Tibial nerve (tissue), 4 donors: Measurements from ENCODE around the gene MYRIP. TPM values are rescaled to one million over a fixed set of nuclear protein-coding genes. Genes with fewer than 3 reads are reported as not detected.
"Not testable (repeated sequence)": the region's sequence is repeated elsewhere in the genome, so short reads cannot be mapped to it uniquely, and the experiment has no call there.

Experiments
- DNase-seq, 2 donors: peaks; one replicate each; pipeline ENCODE4 v3.0.0-alpha.2; 2019; ENCODE audit warnings: low spot score in 2 of 2
- H3K27ac ChIP-seq, 4 donors: fragments of 200-600 bp; sonication (generic) in 3 of 4; one replicate each; pipeline ENCODE4 v1.5.1; 2017 to 2019; ENCODE audit warnings: mild to moderate bottlenecking in 1 of 4
- H3K27me3 ChIP-seq, 2 donors: fragments of 200-600 bp; sonication (generic) in 1 of 2; one replicate each; pipeline versions ENCODE4 v1.5.1 to v1.6.0; 2017 to 2019
- H3K36me3 ChIP-seq, 3 donors: fragments of 200-600 bp; sonication (generic); one replicate each; pipeline ENCODE4 v1.5.1; 2018 to 2019
- H3K4me1 ChIP-seq, 4 donors: fragments of 200-600 bp; sonication (generic) in 3 of 4; one replicate each; pipeline ENCODE4 v1.5.1; 2017 to 2019
- H3K4me3 ChIP-seq, 4 donors: fragments of 200-600 bp; sonication (generic) in 3 of 4; one replicate each; pipeline ENCODE4 v1.5.1; 2017 to 2019; ENCODE audit warnings: mild to moderate bottlenecking in 1 of 4, moderate library complexity in 1 of 4
- H3K9me3 ChIP-seq, 4 donors: fragments of 200-600 bp; sonication (generic) in 3 of 4; one replicate each; pipeline ENCODE4 v1.5.1; 2017 to 2019
- EP300 ChIP-seq, 2 donors: sonication (generic); formaldehyde crosslinking; IDR thresholded peaks; one replicate each; pipeline ENCODE4 v1.6.1; 2017; ENCODE audit warnings: antibody characterized with exemption in 2 of 2, mild to moderate bottlenecking in 1 of 2
- POLR2A ChIP-seq, 2 donors: fragments of 450-650 bp; IDR thresholded peaks; one replicate each; pipeline ENCODE4 v1.6.1; 2017; ENCODE audit warnings: antibody characterized with exemption in 2 of 2, mild to moderate bottlenecking in 2 of 2, moderate library complexity in 2 of 2
- WGBS, 2 donors: methylation state at CpG; one replicate each; pipeline ENCODE4 v1.1.5; 2018; 5-methylcytosine and 5-hydroxymethylcytosine counted together
- total RNA-seq, 4 donors: library from RNA; depleted of rRNA; stranded (reverse); fragments of >200 nt; gene quantifications; one replicate each; pipeline ENCODE4 v1.1.0, GENCODE V29; 2016
- TF ChIP-seq, protein P1 (sequence below), 5 experiments: fragments of 200-600 bp in 3 of 5; fragments of 450-650 bp in 2 of 5; sonication (generic) in 3 of 5; IDR thresholded peaks; one replicate each; pipeline ENCODE4 v1.5.1; 2016 to 2019; ENCODE audit warnings: antibody characterized with exemption in 5 of 5, mild to moderate bottlenecking in 3 of 5, moderate library complexity in 2 of 5

MYRIP gene
- total RNA-seq, 4 donors from 2014 or later: 2.9 to 12.0 (median 9.9) TPM

DNA sequence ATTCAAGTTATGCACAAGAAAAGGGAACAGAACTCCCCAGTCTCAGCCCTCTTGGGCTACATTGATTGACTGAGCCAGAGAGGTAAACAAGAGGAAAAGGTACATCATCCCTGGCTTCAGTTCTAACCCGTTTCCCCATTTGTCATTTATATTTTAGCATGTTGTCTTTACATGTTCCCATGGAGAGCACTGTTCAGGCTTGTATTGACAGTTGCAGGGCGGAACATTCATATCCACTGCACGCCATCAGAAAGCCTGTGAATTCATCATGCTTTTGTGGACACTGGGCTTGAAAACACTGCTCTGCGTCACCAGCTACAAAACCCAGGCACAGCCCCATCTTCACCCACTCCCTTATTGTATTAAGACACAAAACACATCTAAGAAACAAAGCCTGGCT lies 259.2 kb downstream of the MYRIP start:
- no peak for DNase-seq
- 84 to 89% methylated on average over 4 of the region's 4 CpGs for WGBS, 2 donors
- TF ChIP-seq POLR2A (IDR thresholded peaks at IDR 0.05) (no peak), EP300 (IDR thresholded peaks at IDR 0.05) (no peak)
- TF ChIP-seq, protein P1, sequence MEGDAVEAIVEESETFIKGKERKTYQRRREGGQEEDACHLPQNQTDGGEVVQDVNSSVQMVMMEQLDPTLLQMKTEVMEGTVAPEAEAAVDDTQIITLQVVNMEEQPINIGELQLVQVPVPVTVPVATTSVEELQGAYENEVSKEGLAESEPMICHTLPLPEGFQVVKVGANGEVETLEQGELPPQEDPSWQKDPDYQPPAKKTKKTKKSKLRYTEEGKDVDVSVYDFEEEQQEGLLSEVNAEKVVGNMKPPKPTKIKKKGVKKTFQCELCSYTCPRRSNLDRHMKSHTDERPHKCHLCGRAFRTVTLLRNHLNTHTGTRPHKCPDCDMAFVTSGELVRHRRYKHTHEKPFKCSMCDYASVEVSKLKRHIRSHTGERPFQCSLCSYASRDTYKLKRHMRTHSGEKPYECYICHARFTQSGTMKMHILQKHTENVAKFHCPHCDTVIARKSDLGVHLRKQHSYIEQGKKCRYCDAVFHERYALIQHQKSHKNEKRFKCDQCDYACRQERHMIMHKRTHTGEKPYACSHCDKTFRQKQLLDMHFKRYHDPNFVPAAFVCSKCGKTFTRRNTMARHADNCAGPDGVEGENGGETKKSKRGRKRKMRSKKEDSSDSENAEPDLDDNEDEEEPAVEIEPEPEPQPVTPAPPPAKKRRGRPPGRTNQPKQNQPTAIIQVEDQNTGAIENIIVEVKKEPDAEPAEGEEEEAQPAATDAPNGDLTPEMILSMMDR (IDR thresholded peaks at IDR 0.05): no peak
- Histone ChIP-seq H3K27me3 (no peaks in the 10 kb centered on the region), H3K4me3 (no peak overlapping the region), H3K4me1 (no peaks in the 10 kb centered on the region), H3K36me3 (no peaks in the 10 kb centered on the region), H3K27ac (no peak overlapping the region), H3K9me3 (no peaks in the 10 kb centered on the region)

DNA sequence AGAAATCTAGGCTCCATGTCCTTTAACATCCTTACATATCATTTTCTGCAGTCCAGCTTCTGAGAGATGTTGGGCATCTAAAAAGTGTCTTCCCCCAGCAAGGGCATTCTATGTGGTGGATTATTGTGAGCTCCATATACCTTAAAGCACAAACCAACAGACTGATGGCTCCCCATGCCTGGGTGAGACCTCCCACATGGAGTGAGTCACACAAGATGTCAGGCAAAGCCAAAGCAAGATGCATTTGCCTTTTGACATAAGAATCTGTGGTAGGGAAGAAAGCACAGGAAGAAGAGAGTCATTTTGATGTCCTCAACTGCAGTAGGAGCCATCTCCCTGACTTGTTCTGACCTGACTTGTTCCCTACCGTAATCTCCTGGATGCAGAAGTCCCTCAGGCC lies 261.4 kb downstream of the MYRIP start:
- 100% methylated on average over 1 of the region's 1 CpG for WGBS, 2 donors
- no peaks in the 10 kb centered on the region for H3K36me3 ChIP-seq
- no peak overlapping the region for H3K4me3 ChIP-seq
- H3K27ac ChIP-seq: no peak overlapping the region
- H3K9me3 ChIP-seq: no peaks in the 10 kb centered on the region
- no peak for DNase-seq
- TF ChIP-seq EP300 (IDR thresholded peaks at IDR 0.05): no peak
- TF ChIP-seq POLR2A (IDR thresholded peaks at IDR 0.05): no peak
- TF ChIP-seq, protein P1 (IDR thresholded peaks at IDR 0.05): no peak
- H3K27me3 ChIP-seq: no peaks in the 10 kb centered on the region
- H3K4me1 ChIP-seq: no peaks in the 10 kb centered on the region

DNA sequence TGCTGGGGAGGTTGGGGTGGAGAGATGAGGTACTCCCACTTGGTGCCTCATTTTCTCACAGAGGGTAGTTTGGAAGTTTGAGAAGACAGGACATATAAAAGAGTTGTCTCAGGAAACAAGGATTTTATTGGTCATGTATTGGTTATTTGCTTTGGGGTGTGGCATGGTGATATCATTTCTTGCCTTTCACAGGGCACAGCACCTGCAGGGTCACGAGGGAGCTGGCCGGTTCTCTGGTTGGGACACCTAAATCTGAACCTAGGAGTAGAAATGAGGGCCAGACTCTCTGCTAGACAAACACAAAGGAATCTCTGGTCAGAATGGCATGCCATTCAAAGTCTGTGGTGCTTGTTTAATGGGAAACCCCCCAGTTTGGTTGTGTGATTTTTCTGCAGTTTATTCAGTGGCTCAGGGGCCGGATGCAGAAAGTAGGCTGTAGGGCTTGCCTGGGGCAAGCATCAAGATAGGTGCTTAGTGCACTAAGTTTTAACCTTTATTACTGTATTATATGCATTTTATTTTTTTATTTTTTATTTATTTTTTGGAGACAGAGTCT lies 262.4 kb downstream of the MYRIP start:
- Histone ChIP-seq H3K4me3 (no peak overlapping the region), H3K27ac (no peak overlapping the region), H3K4me1 (no peaks in the 10 kb centered on the region), H3K27me3 (no peaks in the 10 kb centered on the region), H3K36me3 (no peaks in the 10 kb centered on the region), H3K9me3 (no peaks in the 10 kb centered on the region)
- WGBS, 2 donors: 82 to 97% methylated on average over 3 of the region's 3 CpGs
- TF ChIP-seq EP300 (IDR thresholded peaks at IDR 0.05): no peak
- TF ChIP-seq, protein P1 (IDR thresholded peaks at IDR 0.05): no peak
- TF ChIP-seq POLR2A (IDR thresholded peaks at IDR 0.05): no peak
- no peak for DNase-seq

DNA sequence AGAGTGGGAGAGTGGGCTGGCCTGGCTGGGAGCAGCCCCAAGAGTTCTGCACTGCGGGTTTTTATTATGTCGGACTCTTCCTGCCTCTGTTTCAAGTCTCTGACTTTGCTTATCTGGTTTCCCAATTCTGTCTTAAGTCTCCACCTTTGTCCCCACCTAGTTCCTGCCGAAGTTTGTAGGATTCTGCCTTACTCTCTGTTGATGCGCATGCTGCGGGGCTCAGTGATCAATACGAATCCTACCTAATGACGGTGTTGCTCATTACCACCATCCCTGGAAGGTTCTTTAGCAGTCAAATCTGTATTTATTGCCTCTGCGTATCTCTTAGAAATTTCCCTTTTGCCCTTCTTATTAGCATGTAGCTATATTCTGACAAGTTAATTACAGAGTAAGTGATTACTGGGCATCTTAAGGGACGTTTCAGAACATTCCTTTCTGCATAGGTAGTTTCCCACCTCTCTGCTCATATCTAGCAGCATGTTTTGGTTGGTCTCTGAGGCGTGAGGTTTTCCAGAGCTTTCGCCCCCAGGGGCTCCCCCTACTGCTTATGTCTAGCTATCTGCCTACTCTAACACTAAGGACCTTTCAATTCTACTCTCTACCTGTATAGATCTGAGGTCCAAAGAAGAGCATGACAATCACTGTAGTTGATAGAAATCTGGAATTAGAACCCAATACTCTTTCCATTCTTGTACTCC lies 264.1 kb downstream of the MYRIP start:
- Histone ChIP-seq H3K4me3 (no peak overlapping the region), H3K36me3 (no peaks in the 10 kb centered on the region), H3K27me3 (no peaks in the 10 kb centered on the region), H3K4me1 (no peaks in the 10 kb centered on the region), H3K9me3 (no peaks in the 10 kb centered on the region), H3K27ac (no peak overlapping the region)
- 69 to 72% methylated on average over 11 of the region's 11 CpGs for WGBS, 2 donors
- DNase-seq: no peak
- no peak for TF ChIP-seq POLR2A (IDR thresholded peaks at IDR 0.05)
- no peak for TF ChIP-seq EP300 (IDR thresholded peaks at IDR 0.05)
- TF ChIP-seq, protein P1 (IDR thresholded peaks at IDR 0.05): no peak

DNA sequence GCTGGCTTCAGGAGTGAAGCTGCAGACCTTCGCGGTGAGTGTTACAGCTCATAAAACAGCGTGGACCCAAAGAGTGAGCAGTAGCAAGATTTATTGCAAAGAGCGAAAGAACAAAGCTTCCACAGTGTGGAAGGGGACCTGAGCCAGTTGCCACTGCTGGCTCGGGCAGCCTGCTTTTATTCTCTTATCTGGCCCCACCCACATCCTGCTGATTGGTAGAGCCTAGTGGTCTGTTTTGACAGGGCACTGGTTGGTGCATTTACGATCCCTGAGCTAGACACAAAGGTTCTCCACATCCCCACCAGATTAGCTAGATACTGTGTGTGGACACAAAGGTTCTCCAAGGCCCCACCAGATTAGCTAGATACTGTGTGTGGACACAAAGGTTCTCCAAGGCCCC lies 267.7 kb downstream of the MYRIP start:
- not testable (repeated sequence) for H3K27me3 ChIP-seq, DNase-seq, H3K27ac ChIP-seq, H3K9me3 ChIP-seq, H3K4me3 ChIP-seq, H3K36me3 ChIP-seq
- H3K4me1 ChIP-seq: peaks cover 0 to 14% (median 0%) of the 10 kb centered on the region in 4 donors
- 65 to 70% methylated on average over 6 of the region's 6 CpGs for WGBS, 2 donors

DNA sequence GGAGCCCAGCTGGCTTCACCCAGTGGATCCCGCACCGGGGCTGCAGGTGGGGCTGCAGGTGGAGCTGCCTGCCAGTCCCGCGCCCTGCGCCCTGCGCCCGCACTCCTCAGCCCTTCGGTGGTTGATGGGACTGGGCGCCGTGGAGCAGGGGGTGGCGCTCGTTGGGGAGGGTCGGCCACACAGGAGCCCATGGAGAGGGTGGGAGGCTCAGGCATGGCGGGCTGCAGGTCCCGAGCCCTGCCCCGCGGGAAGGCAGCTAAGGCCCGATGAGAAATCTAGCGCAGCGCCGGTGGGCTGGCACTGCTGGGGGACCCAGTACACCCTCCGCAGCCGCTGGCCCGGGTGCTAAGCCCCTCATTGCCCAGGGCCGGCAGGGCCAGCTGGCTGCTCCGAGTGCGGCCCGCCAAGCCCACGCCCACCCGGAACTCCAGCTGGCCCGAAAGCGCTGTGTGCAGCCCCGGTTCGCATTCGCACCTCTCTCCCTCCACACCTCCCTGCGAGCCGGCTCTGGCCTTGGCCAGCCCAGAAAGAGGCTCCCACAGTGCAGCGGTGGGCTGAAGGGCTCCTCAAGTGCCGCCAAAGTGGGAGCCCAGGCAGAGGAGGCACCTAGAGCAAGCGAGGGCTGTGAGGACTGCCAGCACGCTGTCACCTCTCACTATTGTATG lies 268.6 kb downstream of the MYRIP start:
- not testable (repeated sequence) for H3K36me3 ChIP-seq, DNase-seq, H3K27ac ChIP-seq, H3K27me3 ChIP-seq, H3K9me3 ChIP-seq, H3K4me3 ChIP-seq
- H3K4me1 ChIP-seq: peaks cover 0 to 14% (median 0%) of the 10 kb centered on the region in 4 donors
- 93 to 98% methylated on average over 8 to 40 of the region's 41 CpGs for WGBS, 2 donors
